ENCODE measurements around the gene LIN28B. TPM values are rescaled to one million over a fixed set of nuclear protein-coding genes. Genes with fewer than 3 reads are reported as not detected.

LIN28B gene
- polyA plus RNA-seq, 2 of the 4 experiments (the other 2 are of a cell fraction): 3.6 to 7.2 TPM

GRCh38 chr6:104929353-104929752 is 27.6 kb upstream of the LIN28B start:
- FAIRE-seq: no peak
- POLR2A ChIA-PET: no interaction called here
- CTCF ChIA-PET: interaction anchor here (0.5 kb wide), 1 partner anchor 33 kb away, joined by 3 read pairs; no protein-coding TSS in a partner anchor
- Histone ChIP-seq H3K4me2 (no peak overlapping the region), H3K9me3 (no peaks in the 10 kb centered on the region), H3K4me3 (no peak overlapping the region), H3K27ac (no peak overlapping the region), H3K4me1 (no peaks in the 10 kb centered on the region)
- ATAC-seq: no peak
- TF ChIP-seq ZSCAN20 (CRISPR knock-in tag; IDR thresholded peaks at IDR 0.05) (no peak), KDM5A (IDR thresholded peaks at IDR 0.05) (no peak), JUN (IDR thresholded peaks at IDR 0.05) (no peak), HDAC2 (IDR thresholded peaks at IDR 0.05) (no peak), CBX2 (IDR thresholded peaks at IDR 0.05; ENCODE audit: borderline replicate concordance, low read depth) (no peak), EP300 (IDR thresholded peaks at IDR 0.05) (no peak)
- TF ChIP-seq, protein P1, sequence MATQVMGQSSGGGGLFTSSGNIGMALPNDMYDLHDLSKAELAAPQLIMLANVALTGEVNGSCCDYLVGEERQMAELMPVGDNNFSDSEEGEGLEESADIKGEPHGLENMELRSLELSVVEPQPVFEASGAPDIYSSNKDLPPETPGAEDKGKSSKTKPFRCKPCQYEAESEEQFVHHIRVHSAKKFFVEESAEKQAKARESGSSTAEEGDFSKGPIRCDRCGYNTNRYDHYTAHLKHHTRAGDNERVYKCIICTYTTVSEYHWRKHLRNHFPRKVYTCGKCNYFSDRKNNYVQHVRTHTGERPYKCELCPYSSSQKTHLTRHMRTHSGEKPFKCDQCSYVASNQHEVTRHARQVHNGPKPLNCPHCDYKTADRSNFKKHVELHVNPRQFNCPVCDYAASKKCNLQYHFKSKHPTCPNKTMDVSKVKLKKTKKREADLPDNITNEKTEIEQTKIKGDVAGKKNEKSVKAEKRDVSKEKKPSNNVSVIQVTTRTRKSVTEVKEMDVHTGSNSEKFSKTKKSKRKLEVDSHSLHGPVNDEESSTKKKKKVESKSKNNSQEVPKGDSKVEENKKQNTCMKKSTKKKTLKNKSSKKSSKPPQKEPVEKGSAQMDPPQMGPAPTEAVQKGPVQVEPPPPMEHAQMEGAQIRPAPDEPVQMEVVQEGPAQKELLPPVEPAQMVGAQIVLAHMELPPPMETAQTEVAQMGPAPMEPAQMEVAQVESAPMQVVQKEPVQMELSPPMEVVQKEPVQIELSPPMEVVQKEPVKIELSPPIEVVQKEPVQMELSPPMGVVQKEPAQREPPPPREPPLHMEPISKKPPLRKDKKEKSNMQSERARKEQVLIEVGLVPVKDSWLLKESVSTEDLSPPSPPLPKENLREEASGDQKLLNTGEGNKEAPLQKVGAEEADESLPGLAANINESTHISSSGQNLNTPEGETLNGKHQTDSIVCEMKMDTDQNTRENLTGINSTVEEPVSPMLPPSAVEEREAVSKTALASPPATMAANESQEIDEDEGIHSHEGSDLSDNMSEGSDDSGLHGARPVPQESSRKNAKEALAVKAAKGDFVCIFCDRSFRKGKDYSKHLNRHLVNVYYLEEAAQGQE (IDR thresholded peaks at IDR 0.05): no peak
- TF ChIP-seq, protein P2, sequence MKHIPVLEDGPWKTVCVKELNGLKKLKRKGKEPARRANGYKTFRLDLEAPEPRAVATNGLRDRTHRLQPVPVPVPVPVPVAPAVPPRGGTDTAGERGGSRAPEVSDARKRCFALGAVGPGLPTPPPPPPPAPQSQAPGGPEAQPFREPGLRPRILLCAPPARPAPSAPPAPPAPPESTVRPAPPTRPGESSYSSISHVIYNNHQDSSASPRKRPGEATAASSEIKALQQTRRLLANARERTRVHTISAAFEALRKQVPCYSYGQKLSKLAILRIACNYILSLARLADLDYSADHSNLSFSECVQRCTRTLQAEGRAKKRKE (CRISPR knock-in tag; IDR thresholded peaks at IDR 0.05; ENCODE audit: low read depth): no peak
- no peak for DNase-seq (ENCODE audit: low read depth in 1 of 2, low spot score in 1 of 2)
- 67% methylated on average over 5 of the region's 5 CpGs for WGBS (ENCODE audit: missing lambda C conversion rate)

GRCh38 chr6:104930939-104931338 is 26.0 kb upstream of the LIN28B start:
- TF ChIP-seq, protein P2 (CRISPR knock-in tag; IDR thresholded peaks at IDR 0.05; ENCODE audit: low read depth): no peak
- TF ChIP-seq FOSL2 (IDR thresholded peaks at IDR 0.05): no peak
- no peak for TF ChIP-seq FOSL2 (CRISPR knock-in tag; IDR thresholded peaks at IDR 0.05)
- no peak for TF ChIP-seq POLR2A (IDR thresholded peaks at IDR 0.05; ENCODE audit: low read length)
- TF ChIP-seq TFCP2L1 (CRISPR knock-in tag; IDR thresholded peaks at IDR 0.05): no peak
- TF ChIP-seq NFE2L2 (conservative IDR thresholded peaks at IDR 0.05; ENCODE audit: low read length): no peak
- TF ChIP-seq, protein P3, sequence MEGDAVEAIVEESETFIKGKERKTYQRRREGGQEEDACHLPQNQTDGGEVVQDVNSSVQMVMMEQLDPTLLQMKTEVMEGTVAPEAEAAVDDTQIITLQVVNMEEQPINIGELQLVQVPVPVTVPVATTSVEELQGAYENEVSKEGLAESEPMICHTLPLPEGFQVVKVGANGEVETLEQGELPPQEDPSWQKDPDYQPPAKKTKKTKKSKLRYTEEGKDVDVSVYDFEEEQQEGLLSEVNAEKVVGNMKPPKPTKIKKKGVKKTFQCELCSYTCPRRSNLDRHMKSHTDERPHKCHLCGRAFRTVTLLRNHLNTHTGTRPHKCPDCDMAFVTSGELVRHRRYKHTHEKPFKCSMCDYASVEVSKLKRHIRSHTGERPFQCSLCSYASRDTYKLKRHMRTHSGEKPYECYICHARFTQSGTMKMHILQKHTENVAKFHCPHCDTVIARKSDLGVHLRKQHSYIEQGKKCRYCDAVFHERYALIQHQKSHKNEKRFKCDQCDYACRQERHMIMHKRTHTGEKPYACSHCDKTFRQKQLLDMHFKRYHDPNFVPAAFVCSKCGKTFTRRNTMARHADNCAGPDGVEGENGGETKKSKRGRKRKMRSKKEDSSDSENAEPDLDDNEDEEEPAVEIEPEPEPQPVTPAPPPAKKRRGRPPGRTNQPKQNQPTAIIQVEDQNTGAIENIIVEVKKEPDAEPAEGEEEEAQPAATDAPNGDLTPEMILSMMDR (IDR thresholded peaks at IDR 0.05): no peak
- no peak for TF ChIP-seq ZNF302 (CRISPR knock-in tag; IDR thresholded peaks at IDR 0.05)
- no peak for TF ChIP-seq KDM5A (IDR thresholded peaks at IDR 0.05)
- TF ChIP-seq HEYL (CRISPR knock-in tag; IDR thresholded peaks at IDR 0.05): no peak
- TF ChIP-seq CBX8 (IDR thresholded peaks at IDR 0.05): no peak
- TF ChIP-seq MYC (IDR thresholded peaks at IDR 0.05; ENCODE audit: borderline replicate concordance, low read length): no peak
- TF ChIP-seq GATA3 (IDR thresholded peaks at IDR 0.05; ENCODE audit: borderline replicate concordance): no peak
- TF ChIP-seq TP53 (CRISPR knock-in tag; IDR thresholded peaks at IDR 0.05): no peak
- TF ChIP-seq JUNB (IDR thresholded peaks at IDR 0.05): no peak
- TF ChIP-seq RCOR1 (IDR thresholded peaks at IDR 0.05; ENCODE audit: low read depth, low read length): no peak
- TF ChIP-seq, protein P4, sequence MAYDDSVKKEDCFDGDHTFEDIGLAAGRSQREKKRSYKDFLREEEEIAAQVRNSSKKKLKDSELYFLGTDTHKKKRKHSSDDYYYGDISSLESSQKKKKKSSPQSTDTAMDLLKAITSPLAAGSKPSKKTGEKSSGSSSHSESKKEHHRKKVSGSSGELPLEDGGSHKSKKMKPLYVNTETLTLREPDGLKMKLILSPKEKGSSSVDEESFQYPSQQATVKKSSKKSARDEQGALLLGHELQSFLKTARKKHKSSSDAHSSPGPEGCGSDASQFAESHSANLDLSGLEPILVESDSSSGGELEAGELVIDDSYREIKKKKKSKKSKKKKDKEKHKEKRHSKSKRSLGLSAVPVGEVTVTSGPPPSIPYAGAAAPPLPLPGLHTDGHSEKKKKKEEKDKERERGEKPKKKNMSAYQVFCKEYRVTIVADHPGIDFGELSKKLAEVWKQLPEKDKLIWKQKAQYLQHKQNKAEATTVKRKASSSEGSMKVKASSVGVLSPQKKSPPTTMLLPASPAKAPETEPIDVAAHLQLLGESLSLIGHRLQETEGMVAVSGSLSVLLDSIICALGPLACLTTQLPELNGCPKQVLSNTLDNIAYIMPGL (CRISPR knock-in tag; IDR thresholded peaks at IDR 0.05; ENCODE audit: borderline replicate concordance): no peak
- no peak for TF ChIP-seq ZSCAN20 (CRISPR knock-in tag; IDR thresholded peaks at IDR 0.05)
- no peak for TF ChIP-seq JUN (IDR thresholded peaks at IDR 0.05)
- Histone ChIP-seq H3K4me2 (no peak overlapping the region), H3K9me3 (no peaks in the 10 kb centered on the region), H3K4me1 (no peaks in the 10 kb centered on the region), H3K27ac (no peak overlapping the region), H3K4me3 (no peak overlapping the region)
- ChIA-PET CTCF (no interaction called here), POLR2A (no interaction called here)
- FAIRE-seq (no peak), DNase-seq (ENCODE audit: low read depth in 1 of 2, low spot score in 1 of 2) (no peak), ATAC-seq (no peak)
- WGBS (ENCODE audit: missing lambda C conversion rate): 18% methylated on average over 2 of the region's 2 CpGs
